Ascending aorta (tissue), 2 donors: ENCODE results near the gene MYO18A. TPM values are rescaled to one million over a fixed set of nuclear protein-coding genes. Genes with fewer than 3 reads are reported as not detected.
A peak's percentile ranks its signal among the peaks of the same experiment; 100 is the strongest.

Experiments
- DNase-seq, 2 donors: peaks; one replicate each; pipeline ENCODE4 v3.0.0-alpha.2; 2019; ENCODE audit warnings: low spot score in 2 of 2
- H3K27ac ChIP-seq, 2 donors: fragments of 200-600 bp; sonication (generic); one replicate each; pipeline ENCODE4 v1.5.1; 2016 to 2017; ENCODE audit warnings: mild to moderate bottlenecking in 1 of 2
- H3K27me3 ChIP-seq: fragments of 200-600 bp; sonication (generic); one replicate; pipeline ENCODE4 v1.5.1; 2017
- H3K36me3 ChIP-seq, 2 donors: fragments of 200-600 bp; sonication (generic); one replicate each; pipeline ENCODE4 v1.5.1; 2016
- H3K4me1 ChIP-seq, 2 donors: fragments of 200-600 bp; sonication (generic); one replicate each; pipeline ENCODE4 v1.5.1; 2016 to 2017; ENCODE audit warnings: mild to moderate bottlenecking in 1 of 2
- H3K4me3 ChIP-seq, 2 donors: fragments of 200-600 bp; sonication (generic); one replicate each; pipeline ENCODE4 v1.5.1; 2016 to 2017; ENCODE audit warnings: mild to moderate bottlenecking in 1 of 2
- H3K9me3 ChIP-seq, 2 donors: fragments of 200-600 bp; sonication (generic); one replicate each; pipeline ENCODE4 v1.5.1; 2016
- intact Hi-C: fragments of 100-400 bp; cut with DNase I; formaldehyde crosslinking; loops from one replicate; pipeline ENCODE4 v1.15.1; 2023
- total RNA-seq: library from RNA; depleted of rRNA; stranded (reverse); fragments of >200 nt; gene quantifications from one replicate; pipeline ENCODE4 v1.1.0, GENCODE V29; 2016
- TF ChIP-seq, protein P1 (sequence below), 3 experiments: fragments of 200-600 bp in 2 of 3; fragments of 450-650 bp in 1 of 3; sonication (generic) in 2 of 3; IDR thresholded peaks; one replicate each; pipeline ENCODE4 v1.5.1; 2016 to 2019; ENCODE audit warnings: antibody characterized with exemption in 3 of 3, mild to moderate bottlenecking in 1 of 3, moderate library complexity in 1 of 3

MYO18A gene
- total RNA-seq, 1 donor from 2014 or later = 185 TPM

DNA sequence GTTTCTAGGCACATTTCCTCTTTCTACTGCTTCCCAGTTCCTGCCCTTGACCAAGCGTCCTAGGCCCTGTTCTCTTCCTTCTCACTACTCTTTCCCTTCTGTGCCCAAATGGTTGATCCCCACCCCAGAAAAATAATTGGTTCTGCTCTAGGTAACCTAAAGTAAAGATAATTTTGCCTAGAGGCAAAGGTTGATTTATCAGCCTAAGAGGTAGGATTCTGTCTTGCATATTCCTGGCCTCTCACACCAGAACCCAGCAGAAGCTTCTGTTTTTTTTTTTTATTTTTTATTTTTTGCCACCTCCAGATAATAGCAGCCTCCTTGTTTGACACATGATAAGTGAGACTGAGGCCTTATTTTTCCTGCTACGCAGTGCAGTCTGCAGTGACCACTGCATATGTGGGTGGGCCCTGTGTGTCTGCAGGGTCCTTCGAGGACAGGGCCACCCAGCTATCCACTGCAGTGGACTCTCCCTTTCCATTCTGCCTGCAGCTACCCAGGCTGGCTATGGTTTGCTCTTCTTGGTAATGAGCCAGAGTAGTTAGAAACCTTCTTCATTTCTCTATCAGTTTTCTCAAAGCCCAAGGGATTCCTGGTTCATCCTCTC lies 136.6 kb downstream of the MYO18A start:
- Histone ChIP-seq H3K27ac (no peak overlapping the region), H3K4me3 (no peak overlapping the region), H3K27me3 (no peaks in the 10 kb centered on the region), H3K4me1 (no peaks in the 10 kb centered on the region), H3K9me3 (no peaks in the 10 kb centered on the region), H3K36me3 (no peaks in the 10 kb centered on the region)
- intact Hi-C loops = no loop called here
- TF ChIP-seq, protein P1, sequence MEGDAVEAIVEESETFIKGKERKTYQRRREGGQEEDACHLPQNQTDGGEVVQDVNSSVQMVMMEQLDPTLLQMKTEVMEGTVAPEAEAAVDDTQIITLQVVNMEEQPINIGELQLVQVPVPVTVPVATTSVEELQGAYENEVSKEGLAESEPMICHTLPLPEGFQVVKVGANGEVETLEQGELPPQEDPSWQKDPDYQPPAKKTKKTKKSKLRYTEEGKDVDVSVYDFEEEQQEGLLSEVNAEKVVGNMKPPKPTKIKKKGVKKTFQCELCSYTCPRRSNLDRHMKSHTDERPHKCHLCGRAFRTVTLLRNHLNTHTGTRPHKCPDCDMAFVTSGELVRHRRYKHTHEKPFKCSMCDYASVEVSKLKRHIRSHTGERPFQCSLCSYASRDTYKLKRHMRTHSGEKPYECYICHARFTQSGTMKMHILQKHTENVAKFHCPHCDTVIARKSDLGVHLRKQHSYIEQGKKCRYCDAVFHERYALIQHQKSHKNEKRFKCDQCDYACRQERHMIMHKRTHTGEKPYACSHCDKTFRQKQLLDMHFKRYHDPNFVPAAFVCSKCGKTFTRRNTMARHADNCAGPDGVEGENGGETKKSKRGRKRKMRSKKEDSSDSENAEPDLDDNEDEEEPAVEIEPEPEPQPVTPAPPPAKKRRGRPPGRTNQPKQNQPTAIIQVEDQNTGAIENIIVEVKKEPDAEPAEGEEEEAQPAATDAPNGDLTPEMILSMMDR (IDR thresholded peaks at IDR 0.05) = no peak
- no peak for DNase-seq

DNA sequence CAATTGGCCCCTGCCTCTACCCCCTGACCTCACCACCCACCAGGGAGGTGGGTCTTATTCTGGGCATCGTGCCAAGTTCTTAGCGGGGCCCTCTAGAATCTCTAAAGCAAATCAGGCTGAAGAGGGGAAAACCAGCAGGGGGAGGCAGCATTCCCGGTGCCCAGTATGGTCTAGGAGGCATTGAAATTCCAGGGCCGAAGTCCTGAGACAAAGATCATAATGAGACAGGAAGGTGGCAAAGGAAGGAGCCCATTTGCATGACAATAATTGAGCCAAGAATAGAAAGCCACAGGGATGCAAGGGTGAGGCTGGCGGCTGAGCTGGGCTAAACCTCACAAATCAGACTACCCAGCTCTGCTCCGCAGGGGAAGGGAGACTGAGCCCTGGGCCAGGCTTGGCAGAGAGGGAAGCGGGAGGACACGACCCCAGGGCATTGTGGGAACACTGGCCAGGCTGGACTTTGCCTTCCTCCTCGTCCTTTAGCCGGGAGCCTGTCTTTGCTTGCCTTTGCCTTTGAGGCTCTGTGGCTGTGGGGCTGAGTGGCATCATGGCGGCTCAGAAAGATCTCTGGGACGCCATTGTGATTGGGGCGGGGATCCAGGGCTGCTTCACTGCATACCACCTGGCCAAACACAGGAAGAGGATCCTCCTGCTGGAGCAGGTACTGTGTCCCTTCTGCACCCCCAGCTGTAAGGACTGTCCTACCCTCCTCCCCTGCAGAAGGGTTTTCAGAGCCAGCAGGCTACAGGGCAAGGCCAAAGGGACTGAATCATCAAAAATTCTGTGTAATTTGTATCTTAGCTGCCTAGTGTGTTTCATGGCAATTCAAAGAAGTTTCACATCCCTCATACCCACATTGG lies 137.3 kb downstream of the MYO18A start, which contains the start of gene PIPOX:
TSS of gene PIPOX (plus strand) at position 463 of the 860 bp plus-strand sequence. CDS start at position 548, 85 bp downstream.
- Histone ChIP-seq H3K4me3 (peak within 1 kb of the TSS in 1 of 2 donors; percentile 19), H3K9me3 (no peaks in the 10 kb centered on the region), H3K36me3 (no peaks in the 10 kb centered on the region), H3K27ac (no peak within 1 kb of the TSS), H3K4me1 (no peaks in the 10 kb centered on the region), H3K27me3 (no peaks in the 10 kb centered on the region)
- DNase-seq = no peak
- TF ChIP-seq, protein P1 (IDR thresholded peaks at IDR 0.05) = no peak
- intact Hi-C loops = no loop called here

DNA sequence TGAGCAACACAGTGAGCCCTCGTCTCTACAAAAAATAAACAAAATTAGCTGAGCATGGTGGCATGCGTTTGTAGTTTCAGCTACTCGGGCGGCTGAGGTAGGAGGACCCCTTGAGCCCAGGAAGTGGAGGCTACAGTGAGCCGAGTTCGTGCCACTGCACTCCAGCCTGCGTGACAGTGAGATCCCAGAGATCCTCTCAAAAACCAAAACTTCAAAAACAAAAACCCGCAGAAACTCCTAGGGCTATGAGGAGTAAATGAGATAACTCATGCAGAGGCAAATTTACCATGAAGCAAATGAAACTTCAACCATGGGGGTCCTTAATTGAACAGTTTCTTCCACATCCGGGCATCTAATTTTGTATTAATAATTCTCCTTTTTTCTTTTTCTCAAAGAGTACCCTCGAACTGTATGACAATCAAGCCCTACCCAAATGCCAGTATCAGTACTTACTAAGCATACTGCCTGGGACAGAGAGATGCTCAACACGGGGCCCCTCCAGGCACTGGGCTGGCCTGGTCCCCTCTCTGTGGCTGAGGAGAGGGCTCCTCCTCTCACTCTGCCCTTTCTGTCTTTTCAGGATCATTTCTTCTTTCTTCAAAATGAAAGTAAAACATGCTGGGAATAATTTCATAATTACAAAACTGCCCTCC lies 138.0 kb downstream of the MYO18A start:
- no peak for DNase-seq
- intact Hi-C loops = no loop called here
- peak overlapping the region in 1 of 2 donors; percentile 19 for H3K4me3 ChIP-seq
- TF ChIP-seq, protein P1 (IDR thresholded peaks at IDR 0.05) = no peak
- H3K4me1 ChIP-seq = no peaks in the 10 kb centered on the region
- H3K9me3 ChIP-seq = no peaks in the 10 kb centered on the region
- H3K27ac ChIP-seq = no peak overlapping the region
- no peaks in the 10 kb centered on the region for H3K36me3 ChIP-seq
- H3K27me3 ChIP-seq = no peaks in the 10 kb centered on the region

DNA sequence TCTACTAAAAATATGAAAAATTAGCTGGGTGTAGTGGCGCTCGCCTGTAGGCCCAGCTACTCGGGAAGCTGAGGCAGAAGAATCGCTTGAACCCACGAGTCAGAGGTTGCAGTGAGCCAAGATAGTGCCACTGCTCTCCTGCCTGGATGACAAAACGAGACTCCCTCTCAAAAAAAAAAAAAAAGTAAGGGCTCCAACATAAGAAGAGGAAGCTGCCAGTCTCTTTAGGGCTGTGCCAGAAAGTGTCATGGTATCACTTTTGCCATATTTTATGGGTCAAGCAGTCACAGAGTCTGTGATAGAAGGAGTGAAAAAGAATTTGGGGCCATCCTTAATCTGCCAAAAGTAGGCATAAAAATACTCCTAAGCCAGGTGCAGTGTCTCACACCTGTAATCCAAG lies 138.6 kb downstream of the MYO18A start:
- no peaks in the 10 kb centered on the region for H3K9me3 ChIP-seq
- H3K4me1 ChIP-seq = no peaks in the 10 kb centered on the region
- no peak overlapping the region for H3K4me3 ChIP-seq
- intact Hi-C loops = no loop called here
- no peak overlapping the region for H3K27ac ChIP-seq
- H3K27me3 ChIP-seq = no peaks in the 10 kb centered on the region
- H3K36me3 ChIP-seq = no peaks in the 10 kb centered on the region
- TF ChIP-seq, protein P1 (IDR thresholded peaks at IDR 0.05) = no peak
- no peak for DNase-seq

DNA sequence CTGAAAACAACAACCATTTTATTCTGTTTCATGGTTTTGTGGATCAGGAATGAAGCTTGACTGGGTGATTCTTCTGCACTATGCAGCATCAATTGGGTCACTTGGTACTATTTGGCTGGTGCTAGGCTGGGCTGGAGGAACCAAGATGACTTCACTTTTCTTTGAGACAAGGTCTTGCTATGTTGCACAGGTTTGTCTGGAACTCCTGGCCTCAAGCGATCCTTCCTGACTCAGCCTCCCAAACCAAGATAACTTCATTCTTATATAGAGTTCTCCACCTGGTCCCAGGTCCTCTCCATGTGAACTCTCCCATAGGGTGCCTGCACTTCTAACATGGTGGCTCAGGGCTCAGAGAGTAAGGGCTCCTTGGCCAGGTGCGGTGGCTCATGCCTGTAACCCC lies 139.1 kb downstream of the MYO18A start:
- no peak overlapping the region for H3K4me3 ChIP-seq
- no peak for DNase-seq
- no peak overlapping the region for H3K27ac ChIP-seq
- intact Hi-C loops = no loop called here
- no peaks in the 10 kb centered on the region for H3K27me3 ChIP-seq
- no peaks in the 10 kb centered on the region for H3K36me3 ChIP-seq
- TF ChIP-seq, protein P1 (IDR thresholded peaks at IDR 0.05) = no peak
- H3K9me3 ChIP-seq = no peaks in the 10 kb centered on the region
- no peaks in the 10 kb centered on the region for H3K4me1 ChIP-seq
